ENCODE measurements around the gene MAMSTR.

- TF ChIP-seq CTCF (IDR thresholded peaks at IDR 0.05; ENCODE audit: low read depth, low read length), result no peak
- TF ChIP-seq POLR2A (IDR thresholded peaks at IDR 0.05; ENCODE audit: extremely low read depth, insufficient read length), result no peak
- TF ChIP-seq MAX (IDR thresholded peaks at IDR 0.05; ENCODE audit: low read depth, low read length), result no peak
- TF ChIP-seq MYC (IDR thresholded peaks at IDR 0.05; ENCODE audit: low read depth, low read length), result no peak
These were observed 31.7 kb downstream of the MAMSTR start for GRCh38 chr19:48687776-48688175.
